ENCODE results near the gene NEMP1.

DNA sequence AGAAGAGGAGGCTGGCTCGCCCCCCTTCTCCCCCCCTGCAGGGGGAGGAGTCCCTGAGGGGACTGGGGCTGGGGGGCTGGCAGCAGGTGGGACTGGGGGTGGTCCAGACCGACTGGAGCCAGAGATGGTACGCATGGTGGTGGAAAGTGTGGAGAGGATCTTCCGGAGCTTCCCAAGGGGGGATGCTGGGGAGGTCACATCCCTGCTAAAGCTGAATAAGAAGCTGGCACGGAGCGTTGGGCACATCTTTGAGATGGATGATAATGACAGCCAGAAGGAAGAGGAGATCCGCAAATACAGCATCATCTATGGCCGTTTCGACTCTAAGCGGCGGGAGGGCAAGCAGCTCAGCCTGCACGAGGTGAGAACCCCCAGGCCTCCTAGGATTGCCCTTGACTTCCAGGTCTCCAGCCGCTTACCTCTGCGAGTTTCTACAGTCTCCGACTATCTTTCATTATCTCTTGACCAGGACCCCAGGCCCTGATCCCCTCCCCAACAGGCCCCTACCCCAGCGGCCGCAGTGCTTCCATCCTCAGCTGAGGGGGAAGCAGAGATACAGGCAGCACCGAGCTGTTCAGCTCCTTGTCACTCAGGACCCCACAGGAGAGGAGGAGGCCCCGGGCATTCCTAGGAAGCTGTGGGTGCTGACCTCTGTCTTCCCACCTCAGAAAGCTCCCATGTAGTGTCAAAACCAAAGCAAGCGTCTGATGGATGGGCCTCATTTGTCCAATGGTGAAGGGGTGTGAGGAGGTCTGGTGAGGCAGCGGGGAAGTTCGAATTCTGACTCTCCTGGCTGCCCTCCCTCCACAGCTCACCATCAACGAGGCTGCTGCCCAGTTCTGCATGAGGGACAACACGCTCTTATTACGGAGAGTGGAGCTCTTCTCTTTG is 13.3 kb upstream of the NEMP1 start:
- TF ChIP-seq CTCF (IDR thresholded peaks at IDR 0.05 in 8 of 11, conservative IDR thresholded peaks at IDR 0.05 in 3 of 11), result no peak
- TF ChIP-seq POLR2A (IDR thresholded peaks at IDR 0.05), result no peak
- TF ChIP-seq POLR2AphosphoS5 (IDR thresholded peaks at IDR 0.05), result peak in 1 of 3 donors; percentile 21
